H1 (cell line): Measurements from ENCODE around the gene RMND5A. TPM values are rescaled to one million over a fixed set of nuclear protein-coding genes. Genes with fewer than 3 reads are reported as not detected.
"Not testable (repeated sequence)": the region's sequence is repeated elsewhere in the genome, so short reads cannot be mapped to it uniquely, and the experiment has no call there.

Experiments used
- CTCF ChIA-PET: fragments of 300-600 bp; sonication (Branson Sonifier 250); formaldehyde crosslinking; loops from one replicate; lab custom pipeline; 2021; ENCODE audit not compliant: partially characterized antibody; lab: Charles Lee
- POLR2A ChIA-PET: fragments of 300-600 bp; sonication (Branson Sonifier 250); formaldehyde crosslinking; loops from one replicate; lab custom pipeline; 2021; ENCODE audit warnings: inconsistent platforms; ENCODE audit not compliant: partially characterized antibody; lab: Charles Lee
- DNase-seq, 2 experiments: peaks; one replicate each; pipeline versions ENCODE4 v3.0.0 to v3.0.0-alpha.2; 2010 to 2022; ENCODE audit warnings: low spot score in 2 of 2, low read depth in 1 of 2, mixed read lengths in 1 of 2
- FAIRE-seq: peaks from 2 replicates; lab custom pipeline; 2011; peaks lifted over from hg19 to GRCh38; lab: Jason Lieb, UNC
- H2AFZ ChIP-seq: 2 replicates; pipeline ENCODE4 v1.8.1; 2012; ENCODE audit warnings: low read length, inconsistent platforms
- H2AK5ac ChIP-seq: 2 replicates; pipeline ENCODE4 v1.6.1; 2013; ENCODE audit warnings: low read depth, low read length
- H2BK120ac ChIP-seq: replicated peaks from 2 replicates; pipeline ENCODE3; 2013; ENCODE audit warnings: low read depth, low read length, inconsistent platforms
- H2BK12ac ChIP-seq: 2 replicates; pipeline ENCODE4 v1.6.1; 2013; ENCODE audit warnings: low read depth, low read length
- H2BK15ac ChIP-seq: 2 replicates; pipeline ENCODE4 v1.6.1; 2013; ENCODE audit warnings: low read length
- H2BK20ac ChIP-seq: 2 replicates; pipeline ENCODE4 v1.6.1; 2013; ENCODE audit warnings: low read length
- H2BK5ac ChIP-seq: 2 replicates; pipeline ENCODE4 v1.6.1; 2013; ENCODE audit warnings: low read depth, low read length
- H3K14ac ChIP-seq: 2 replicates; pipeline ENCODE4 v1.6.1; 2013; ENCODE audit warnings: inconsistent platforms; ENCODE audit not compliant: insufficient read length
- H3K18ac ChIP-seq: 2 replicates; pipeline ENCODE4 v1.6.1; 2013; ENCODE audit warnings: low read length; ENCODE audit errors: extremely low read depth
- H3K23ac ChIP-seq: 2 replicates; pipeline ENCODE4 v1.6.1; 2013; ENCODE audit warnings: inconsistent platforms; ENCODE audit not compliant: insufficient read length
- H3K23me2 ChIP-seq: 2 replicates; pipeline ENCODE4 v1.6.1; 2013; ENCODE audit warnings: low read depth, low read length
- H3K27ac ChIP-seq: 2 replicates; pipeline ENCODE4 v1.6.1; 2011; ENCODE audit warnings: low read depth, low read length, inconsistent platforms
- H3K27me3 ChIP-seq, 4 experiments: replicated peaks in 1 of 4; 1 replicate in 1 of 4; 2 replicates in 3 of 4; pipeline versions ENCODE4 v1.6.1 to v1.8.1; 2011 to 2013; ENCODE audit warnings: low read length in 3 of 4, mild to moderate bottlenecking in 3 of 4, inconsistent platforms in 2 of 4, mixed read lengths in 2 of 4, moderate library complexity in 1 of 4; ENCODE audit not compliant: control insufficient read depth in 3 of 4, insufficient read depth in 3 of 4; ENCODE audit errors: extremely low read depth in 1 of 4
- H3K36me3 ChIP-seq, 4 experiments: 2 replicates each; pipeline versions ENCODE4 v1.6.1 to v1.8.1; 2011 to 2013; ENCODE audit warnings: mild to moderate bottlenecking in 4 of 4, low read length in 3 of 4, moderate library complexity in 2 of 4, control low read depth in 1 of 4, inconsistent platforms in 1 of 4; ENCODE audit not compliant: insufficient read depth in 4 of 4, control insufficient read depth in 2 of 4
- H3K4ac ChIP-seq: replicated peaks from 2 replicates; pipeline ENCODE3; 2013; ENCODE audit warnings: low read length, low read depth, mixed read lengths, inconsistent platforms; ENCODE audit not compliant: insufficient read length
- H3K4me1 ChIP-seq, 4 experiments: replicated peaks in 1 of 4; 1 replicate in 1 of 4; 2 replicates in 3 of 4; pipeline versions ENCODE4 v1.6.1 to v1.8.1; 2011 to 2013; ENCODE audit warnings: low read length in 3 of 4, inconsistent platforms in 2 of 4, mixed read lengths in 1 of 4; ENCODE audit not compliant: insufficient read depth in 4 of 4, control insufficient read depth in 3 of 4
- H3K4me2 ChIP-seq, 2 experiments: 2 replicates each; pipeline versions ENCODE4 v1.6.1 to v1.8.1; 2011 to 2013; ENCODE audit warnings: low read depth in 2 of 2, low read length in 2 of 2, control low read depth in 1 of 2, inconsistent platforms in 1 of 2, mild to moderate bottlenecking in 1 of 2; ENCODE audit not compliant: insufficient read depth in 1 of 2
- H3K4me3 ChIP-seq, 4 experiments: fragments of 200-600, 300-600 bp in 1 of 4; sonication (generic), shearing (Covaris generic), sonication (Bioruptor Twin) in 1 of 4; 2 replicates each; pipeline versions ENCODE4 v1.5.1 to v1.8.1; 2011 to 2016; ENCODE audit warnings: low read length in 4 of 4, low read depth in 3 of 4, control low read depth in 2 of 4, inconsistent platforms in 2 of 4, mild to moderate bottlenecking in 2 of 4, mixed read lengths in 1 of 4, moderate library complexity in 1 of 4; ENCODE audit not compliant: insufficient read depth in 2 of 4; ENCODE audit errors: extremely low read depth in 1 of 4
- H3K56ac ChIP-seq: replicated peaks from 2 replicates; pipeline ENCODE3; 2013; ENCODE audit warnings: low read depth, mild to moderate bottlenecking, mixed read lengths, low read length, inconsistent platforms; ENCODE audit not compliant: insufficient read length
- H3K79me1 ChIP-seq: 2 replicates; pipeline ENCODE4 v1.6.1; 2013; ENCODE audit warnings: low read depth, low read length, control low read depth
- H3K79me2 ChIP-seq, 2 experiments: 2 replicates each; pipeline versions ENCODE4 v1.6.1 to v1.8.1; 2012 to 2013; ENCODE audit warnings: low read length in 2 of 2, mild to moderate bottlenecking in 2 of 2, inconsistent platforms in 1 of 2; ENCODE audit not compliant: insufficient read depth in 2 of 2, control insufficient read depth in 1 of 2
- H3K9ac ChIP-seq, 4 experiments: replicated peaks in 1 of 4; 1 replicate in 1 of 4; 2 replicates in 3 of 4; pipeline versions ENCODE4 v1.6.1 to v1.8.1; 2011 to 2013; ENCODE audit warnings: low read depth in 3 of 4, low read length in 3 of 4, control low read depth in 2 of 4, mild to moderate bottlenecking in 2 of 4, moderate library complexity in 2 of 4, inconsistent platforms in 1 of 4; ENCODE audit errors: extremely low read depth in 1 of 4
- H3K9me3 ChIP-seq, 2 experiments: 2 replicates each; pipeline versions ENCODE4 v1.6.1 to v1.8.1; 2012 to 2013; ENCODE audit warnings: mild to moderate bottlenecking in 2 of 2, moderate library complexity in 2 of 2, control low read depth in 1 of 2, inconsistent platforms in 1 of 2, low read depth in 1 of 2, low read length in 1 of 2, mixed read lengths in 1 of 2; ENCODE audit not compliant: insufficient read depth in 2 of 2
- H4K20me1 ChIP-seq, 2 experiments: replicated peaks in 1 of 2; 2 replicates each; pipeline versions ENCODE3 to v1.8.1; 2011 to 2013; ENCODE audit warnings: inconsistent platforms in 2 of 2, low read length in 2 of 2, mild to moderate bottlenecking in 1 of 2; ENCODE audit not compliant: insufficient read depth in 2 of 2, control insufficient read depth in 1 of 2
- H4K5ac ChIP-seq: 2 replicates; pipeline ENCODE4 v1.6.1; 2013; ENCODE audit warnings: low read length, low read depth, mixed read lengths, inconsistent platforms; ENCODE audit not compliant: insufficient read length
- H4K8ac ChIP-seq: 2 replicates; pipeline ENCODE4 v1.8.0; 2013; ENCODE audit warnings: mild to moderate bottlenecking, moderate library complexity, low read length, inconsistent platforms; ENCODE audit not compliant: insufficient read depth; ENCODE audit errors: extremely low read depth
- H4K91ac ChIP-seq: replicated peaks from 2 replicates; pipeline ENCODE3; 2013; ENCODE audit warnings: low read length, mixed read lengths, inconsistent platforms; ENCODE audit not compliant: insufficient read length
- WGBS, 2 experiments: shearing (Covaris generic) in 1 of 2; methylation state at CpG; one replicate each; pipeline versions ENCODE4 v1.1.6 to v1.1.7; 2013 to 2015; ENCODE audit warnings: low lambda C conversion rate in 2 of 2, mixed read lengths in 2 of 2, inconsistent platforms in 1 of 2, low coverage in 1 of 2, missing lambda C conversion rate in 1 of 2; ENCODE audit not compliant: insufficient replicate concordance in 2 of 2, insufficient coverage in 1 of 2, insufficient read length in 1 of 2; ENCODE audit errors: extremely low coverage in 1 of 2, missing lambda C conversion rate in 1 of 2; 5-methylcytosine and 5-hydroxymethylcytosine counted together
- polyA plus RNA-seq, 7 experiments: library from polyadenylated mRNA; depleted of rRNA in 3 of 7; stranded (reverse) in 5 of 7; unstranded in 2 of 7; fragments of >200 nt in 5 of 7; fragments of 200-250 nt in 2 of 7; gene quantifications; 1 replicate in 5 of 7; 2 replicates in 1 of 7; 4 replicates in 1 of 7; pipeline versions ENCODE4 v1.2.1 to v1.2.3, GENCODE V29; 2011 to 2013; ENCODE audit warnings: missing spikeins in 2 of 7, mixed read lengths in 2 of 7
- total RNA-seq: library from RNA; stranded (reverse); fragmentation: NEBNext Ultra II Directional; extraction: Animal tissue kit (Norgen Biotek cat#: 25700); gene quantifications from 2 replicates; pipeline ENCODE4 v1.2.1, GENCODE V29; 2021

RMND5A gene
- total and polyA plus RNA-seq, 2 of the 8 experiments (the other 6 are each of a cell fraction or from before 2014, with no cell fraction given): 21.0 to 66.2 TPM

GRCh38 chr2:86732837-86733236, 12.7 kb downstream of the RMND5A start:
- CTCF ChIA-PET, FAIRE-seq: not testable (repeated sequence)

GRCh38 chr2:86733528-86733927, 13.4 kb downstream of the RMND5A start:
- H2BK12ac ChIP-seq, H3K36me3 ChIP-seq, H3K4me2 ChIP-seq, H4K8ac ChIP-seq, H3K23me2 ChIP-seq, H3K56ac ChIP-seq, H2BK20ac ChIP-seq, H2BK15ac ChIP-seq, H2AFZ ChIP-seq, H3K79me2 ChIP-seq, DNase-seq, H3K4ac ChIP-seq, H3K27ac ChIP-seq, H3K14ac ChIP-seq, H3K9ac ChIP-seq, H4K91ac ChIP-seq, CTCF ChIA-PET, H3K27me3 ChIP-seq, H3K4me3 ChIP-seq, H2BK120ac ChIP-seq, H2BK5ac ChIP-seq, H3K79me1 ChIP-seq, H4K20me1 ChIP-seq, H3K4me1 ChIP-seq, H3K18ac ChIP-seq, H2AK5ac ChIP-seq, H4K5ac ChIP-seq, H3K9me3 ChIP-seq, H3K23ac ChIP-seq, POLR2A ChIA-PET, FAIRE-seq: not testable (repeated sequence)
- WGBS, 2 experiments: 100% methylated on average over 1 of the region's 4 CpGs; no CpG with 5 or more reads in 1 of the 2 experiments

More at GRCh38 chr2:86732837-86733236, 12.7 kb downstream of the RMND5A start:
- H2AFZ ChIP-seq, H3K23ac ChIP-seq, H3K18ac ChIP-seq, H3K27ac ChIP-seq, H3K4me1 ChIP-seq, H3K36me3 ChIP-seq, H2BK120ac ChIP-seq, H3K14ac ChIP-seq, H3K56ac ChIP-seq, H4K20me1 ChIP-seq, H2BK5ac ChIP-seq, H4K91ac ChIP-seq, H4K5ac ChIP-seq, H2BK20ac ChIP-seq, H3K9ac ChIP-seq, H2AK5ac ChIP-seq, H3K27me3 ChIP-seq, H2BK15ac ChIP-seq, H2BK12ac ChIP-seq, POLR2A ChIA-PET, H3K79me1 ChIP-seq, H3K79me2 ChIP-seq, DNase-seq, H3K9me3 ChIP-seq, H3K4me3 ChIP-seq, H4K8ac ChIP-seq, H3K23me2 ChIP-seq, H3K4me2 ChIP-seq, H3K4ac ChIP-seq: not testable (repeated sequence)
